ENCODE measurements around the gene TLK1. TPM values are rescaled to one million over a fixed set of nuclear protein-coding genes. Genes with fewer than 3 reads are reported as not detected.
"Not testable (repeated sequence)": the region's sequence is repeated elsewhere in the genome, so short reads cannot be mapped to it uniquely, and the experiment has no call there.

Gene TLK1
- total and polyA plus RNA-seq, 4 donors: 8.5 to 54.4 (median 27.3) TPM

DNA sequence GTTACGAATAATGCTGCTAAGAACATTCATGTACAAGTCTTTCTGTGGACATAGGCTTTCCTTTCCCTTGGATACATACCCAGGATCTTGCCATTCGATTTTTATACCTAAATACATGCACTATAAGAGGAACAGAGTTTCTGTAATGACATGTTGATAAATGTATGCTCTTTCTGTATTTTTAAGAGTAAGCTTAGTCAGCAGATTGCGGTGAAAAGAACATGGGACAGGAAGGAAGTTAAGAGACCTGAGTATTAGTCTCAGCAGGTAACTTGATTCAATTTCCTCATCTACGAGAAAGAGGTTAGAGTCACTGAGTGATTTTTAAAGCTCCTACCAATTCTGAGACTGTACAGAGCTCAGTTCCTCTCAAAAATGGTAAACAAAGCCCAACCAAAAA is 2.6 kb upstream of the TLK1 start:
- no peak overlapping the region for H3K27ac ChIP-seq (ENCODE audit: low read depth in 1 of 2, low read length in 1 of 2)
- peaks cover 0 to 11% (median 5%) of the 10 kb centered on the region in 5 donors for H3K4me1 ChIP-seq (ENCODE audit: control insufficient read depth in 5 of 5, insufficient read depth in 5 of 5, low read length in 5 of 5)
- H3K9me3 ChIP-seq (ENCODE audit: control insufficient read depth in 4 of 4, insufficient read depth in 3 of 4, low read length in 3 of 4): no peaks in the 10 kb centered on the region
- peaks cover 0 to 2% (median 0%) of the 10 kb centered on the region in 3 donors for H3K27me3 ChIP-seq (ENCODE audit: control insufficient read depth in 3 of 3, insufficient read depth in 3 of 3, low read length in 2 of 3)
- TF ChIP-seq, protein P1, sequence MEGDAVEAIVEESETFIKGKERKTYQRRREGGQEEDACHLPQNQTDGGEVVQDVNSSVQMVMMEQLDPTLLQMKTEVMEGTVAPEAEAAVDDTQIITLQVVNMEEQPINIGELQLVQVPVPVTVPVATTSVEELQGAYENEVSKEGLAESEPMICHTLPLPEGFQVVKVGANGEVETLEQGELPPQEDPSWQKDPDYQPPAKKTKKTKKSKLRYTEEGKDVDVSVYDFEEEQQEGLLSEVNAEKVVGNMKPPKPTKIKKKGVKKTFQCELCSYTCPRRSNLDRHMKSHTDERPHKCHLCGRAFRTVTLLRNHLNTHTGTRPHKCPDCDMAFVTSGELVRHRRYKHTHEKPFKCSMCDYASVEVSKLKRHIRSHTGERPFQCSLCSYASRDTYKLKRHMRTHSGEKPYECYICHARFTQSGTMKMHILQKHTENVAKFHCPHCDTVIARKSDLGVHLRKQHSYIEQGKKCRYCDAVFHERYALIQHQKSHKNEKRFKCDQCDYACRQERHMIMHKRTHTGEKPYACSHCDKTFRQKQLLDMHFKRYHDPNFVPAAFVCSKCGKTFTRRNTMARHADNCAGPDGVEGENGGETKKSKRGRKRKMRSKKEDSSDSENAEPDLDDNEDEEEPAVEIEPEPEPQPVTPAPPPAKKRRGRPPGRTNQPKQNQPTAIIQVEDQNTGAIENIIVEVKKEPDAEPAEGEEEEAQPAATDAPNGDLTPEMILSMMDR (IDR thresholded peaks at IDR 0.05; ENCODE audit: control extremely low read depth, extremely low read depth): no peak
- H3K36me3 ChIP-seq (ENCODE audit: control insufficient read depth in 4 of 4, insufficient read depth in 4 of 4, low read length in 4 of 4): no peaks in the 10 kb centered on the region
- 57 to 70% methylated on average over 4 of the region's 4 CpGs for WGBS, 2 donors
- ATAC-seq (ENCODE audit: insufficient read depth, low FRiP score): no peak
- no peak for DNase-seq
- H3K9ac ChIP-seq (ENCODE audit: insufficient read depth in 1 of 2, low read length in 2 of 2): no peak overlapping the region
- H3K4me3 ChIP-seq: no peak overlapping the region

GRCh38 chr2:171162522-171163197 is 2.0 kb upstream of the TLK1 start:
- H3K4me1 ChIP-seq (ENCODE audit: control insufficient read depth in 5 of 5, insufficient read depth in 5 of 5, low read length in 5 of 5): peaks cover 0 to 14% (median 5%) of the 10 kb centered on the region in 5 donors
- not testable (repeated sequence) for H3K27me3 ChIP-seq (ENCODE audit: control insufficient read depth in 3 of 3, insufficient read depth in 3 of 3, low read length in 2 of 3); H3K36me3 ChIP-seq (ENCODE audit: control insufficient read depth in 4 of 4, insufficient read depth in 4 of 4, low read length in 4 of 4); DNase-seq; H3K27ac ChIP-seq (ENCODE audit: low read depth in 1 of 2, low read length in 1 of 2); H3K9me3 ChIP-seq (ENCODE audit: control insufficient read depth in 4 of 4, insufficient read depth in 3 of 4, low read length in 3 of 4); H3K4me3 ChIP-seq; H3K9ac ChIP-seq (ENCODE audit: insufficient read depth in 1 of 2, low read length in 2 of 2); ATAC-seq (ENCODE audit: insufficient read depth, low FRiP score)
- WGBS, 2 donors: 96 to 99% methylated on average over 9 of the region's 9 CpGs

DNA sequence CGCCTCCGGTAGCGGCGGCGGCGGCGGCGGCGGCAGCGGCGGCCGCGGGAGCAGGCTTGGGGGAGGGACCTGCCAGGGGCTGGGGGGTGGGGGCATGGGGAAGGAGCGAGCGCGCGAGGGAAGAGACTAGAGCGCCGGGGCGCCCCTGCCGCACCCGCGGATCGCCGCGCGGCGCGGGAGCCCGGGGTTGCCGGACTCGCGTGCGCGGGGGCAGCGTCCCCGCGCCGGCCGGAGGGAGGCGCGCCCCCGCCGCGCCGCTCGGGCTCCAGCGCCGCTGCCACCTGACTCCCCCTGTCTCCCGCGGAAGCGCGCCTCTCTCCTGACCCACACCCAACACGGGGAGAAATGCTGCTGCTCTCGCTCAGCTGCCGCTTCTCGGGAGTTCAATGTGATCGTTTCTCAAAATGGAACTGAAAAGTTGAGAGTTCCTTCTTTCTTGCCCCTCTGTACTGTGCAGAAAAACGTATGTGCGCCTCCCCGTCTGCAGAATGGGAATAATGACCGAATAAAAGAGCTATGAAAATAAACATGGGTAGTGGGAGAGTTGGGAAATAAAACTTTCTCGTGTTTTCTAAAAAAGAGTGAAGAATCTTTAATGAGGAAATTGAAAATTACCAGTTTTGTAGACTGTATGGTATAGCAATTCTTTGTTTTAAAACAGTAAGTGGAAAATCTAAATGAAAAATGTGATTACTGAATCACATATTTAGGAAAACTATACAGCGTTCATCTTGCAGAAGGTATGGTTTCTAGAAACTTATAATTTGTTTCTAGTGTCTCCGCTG is 455 bp upstream of the TLK1 start:
- TF ChIP-seq, protein P1 (IDR thresholded peaks at IDR 0.05; ENCODE audit: control extremely low read depth, extremely low read depth): no peak
- Histone ChIP-seq H3K4me3 (peak overlapping the region; percentile 93), H3K27me3 (ENCODE audit: control insufficient read depth in 3 of 3, insufficient read depth in 3 of 3, low read length in 2 of 3) (no peaks in the 10 kb centered on the region), H3K9ac (ENCODE audit: insufficient read depth in 1 of 2, low read length in 2 of 2) (peak overlapping the region; percentile 44 to 61), H3K27ac (ENCODE audit: low read depth in 1 of 2, low read length in 1 of 2) (peak overlapping the region; percentile 98 to 99), H3K36me3 (ENCODE audit: control insufficient read depth in 4 of 4, insufficient read depth in 4 of 4, low read length in 4 of 4) (no peaks in the 10 kb centered on the region), H3K4me1 (ENCODE audit: control insufficient read depth in 5 of 5, insufficient read depth in 5 of 5, low read length in 5 of 5) (peaks cover 0 to 14% (median 2%) of the 10 kb centered on the region in 5 donors), H3K9me3 (ENCODE audit: control insufficient read depth in 4 of 4, insufficient read depth in 3 of 4, low read length in 3 of 4) (no peaks in the 10 kb centered on the region)
- 1 to 3% methylated on average over 26 to 65 of the region's 65 CpGs for WGBS, 2 donors
- ATAC-seq (ENCODE audit: insufficient read depth, low FRiP score) (peak; percentile 45), DNase-seq (peak; percentile 68 to 77 (median 75))

Measured in lung (tissue), 12 donors.